PC-9 (cell line): ENCODE results near the gene COL27A1.

Experiments used
- EZH2 ChIP-seq: fragments of 200-600 bp; sonication (generic); IDR thresholded peaks from 2 replicates; pipeline ENCODE4 v1.8.0; 2017; ENCODE audit warnings: antibody characterized with exemption, low read depth
- TF ChIP-seq, protein P1 (sequence below): fragments of 200-600 bp; sonication (generic); conservative IDR thresholded peaks from 2 replicates; pipeline ENCODE4 v1.6.1; 2017; ENCODE audit warnings: mixed run types, antibody characterized with exemption, mild to moderate bottlenecking, moderate library complexity

GRCh38 chr9:114210691-114211276 is 55.4 kb downstream of the COL27A1 start:
- TF ChIP-seq, protein P1, sequence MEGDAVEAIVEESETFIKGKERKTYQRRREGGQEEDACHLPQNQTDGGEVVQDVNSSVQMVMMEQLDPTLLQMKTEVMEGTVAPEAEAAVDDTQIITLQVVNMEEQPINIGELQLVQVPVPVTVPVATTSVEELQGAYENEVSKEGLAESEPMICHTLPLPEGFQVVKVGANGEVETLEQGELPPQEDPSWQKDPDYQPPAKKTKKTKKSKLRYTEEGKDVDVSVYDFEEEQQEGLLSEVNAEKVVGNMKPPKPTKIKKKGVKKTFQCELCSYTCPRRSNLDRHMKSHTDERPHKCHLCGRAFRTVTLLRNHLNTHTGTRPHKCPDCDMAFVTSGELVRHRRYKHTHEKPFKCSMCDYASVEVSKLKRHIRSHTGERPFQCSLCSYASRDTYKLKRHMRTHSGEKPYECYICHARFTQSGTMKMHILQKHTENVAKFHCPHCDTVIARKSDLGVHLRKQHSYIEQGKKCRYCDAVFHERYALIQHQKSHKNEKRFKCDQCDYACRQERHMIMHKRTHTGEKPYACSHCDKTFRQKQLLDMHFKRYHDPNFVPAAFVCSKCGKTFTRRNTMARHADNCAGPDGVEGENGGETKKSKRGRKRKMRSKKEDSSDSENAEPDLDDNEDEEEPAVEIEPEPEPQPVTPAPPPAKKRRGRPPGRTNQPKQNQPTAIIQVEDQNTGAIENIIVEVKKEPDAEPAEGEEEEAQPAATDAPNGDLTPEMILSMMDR, result no peak
- TF ChIP-seq EZH2, result no peak
